Measurements from ENCODE around the gene ACE. TPM values are rescaled to one million over a fixed set of nuclear protein-coding genes. Genes with fewer than 3 reads are reported as not detected.

The ACE gene
- total RNA-seq, 1 experiment from 2014 or later = 9.1 TPM

DNA sequence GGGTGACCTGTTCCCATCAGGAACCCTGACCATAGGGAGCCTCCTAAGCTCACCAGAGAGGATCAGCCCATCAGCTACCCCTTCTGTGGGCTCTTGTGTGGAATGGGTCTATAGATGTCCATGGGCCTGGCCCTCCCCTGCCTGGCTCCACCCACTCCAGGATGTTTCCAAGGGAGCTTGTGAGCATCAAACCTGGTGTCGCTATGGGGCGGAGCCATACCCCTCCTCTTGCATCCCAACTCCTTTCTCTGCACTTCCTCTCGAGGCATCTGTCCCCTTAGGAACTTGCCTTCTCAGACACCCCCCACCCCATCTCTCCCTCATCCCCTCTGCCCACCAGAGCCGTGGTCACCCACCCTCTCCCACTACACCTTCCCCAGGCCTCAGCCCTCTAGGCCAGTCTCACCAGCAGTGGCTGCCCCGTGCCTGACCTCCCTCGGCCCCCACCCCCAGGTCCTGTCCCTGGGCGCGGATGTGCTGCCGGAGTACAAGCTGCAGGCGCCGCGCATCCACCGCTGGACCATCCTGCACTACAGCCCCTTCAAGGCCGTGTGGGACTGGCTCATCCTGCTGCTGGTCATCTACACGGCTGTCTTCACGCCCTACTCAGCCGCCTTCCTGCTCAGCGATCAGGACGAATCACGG lies 56.7 kb downstream of the ACE start:
- Histone ChIP-seq H3K9me3 (ENCODE audit: low read length) (no peaks in the 10 kb centered on the region), H3K9me2 (replicated peaks; ENCODE audit: low read length) (no peaks in the 10 kb centered on the region), H3F3A (ENCODE audit: low read length, unreplicated experiment) (no peaks in the 10 kb centered on the region), H4K20me1 (ENCODE audit: low read length) (no peaks in the 10 kb centered on the region), H3K27me3 (ENCODE audit: low read length) (no peaks in the 10 kb centered on the region; the same call in 1 of the 2 replicates), H3K4me1 (ENCODE audit: insufficient read depth, low read length) (no peaks in the 10 kb centered on the region), H3K79me2 (ENCODE audit: low read length) (no peaks in the 10 kb centered on the region), H3K36me3 (ENCODE audit: low read depth, low read length) (no peaks in the 10 kb centered on the region), H3K4me3 (ENCODE audit: low read length) (no peak overlapping the region), H3K4me2 (ENCODE audit: low read length) (no peak overlapping the region), H3K9ac (ENCODE audit: low read length) (no peak overlapping the region), H3K27ac (ENCODE audit: low read length) (no peak overlapping the region), H2AFZ (ENCODE audit: low read length) (no peak overlapping the region)
- ChIA-PET CTCF (no interaction called here), POLR2A (ENCODE audit: unreplicated experiment) (no interaction called here)
- BruUV-seq (replicated peaks) = no TSS peak
- no peak for ATAC-seq
- intact Hi-C loops (cut with micrococcal nuclease) = no loop called here
- no peak for DNase-seq
- TF ChIP-seq EZH2 (IDR thresholded peaks at IDR 0.05; ENCODE audit: low read length, unreplicated experiment) (no peak), EZH2phosphoT487 (IDR thresholded peaks at IDR 0.05; ENCODE audit: borderline replicate concordance, low read length) (no peak)
- TF ChIP-seq, protein P1, sequence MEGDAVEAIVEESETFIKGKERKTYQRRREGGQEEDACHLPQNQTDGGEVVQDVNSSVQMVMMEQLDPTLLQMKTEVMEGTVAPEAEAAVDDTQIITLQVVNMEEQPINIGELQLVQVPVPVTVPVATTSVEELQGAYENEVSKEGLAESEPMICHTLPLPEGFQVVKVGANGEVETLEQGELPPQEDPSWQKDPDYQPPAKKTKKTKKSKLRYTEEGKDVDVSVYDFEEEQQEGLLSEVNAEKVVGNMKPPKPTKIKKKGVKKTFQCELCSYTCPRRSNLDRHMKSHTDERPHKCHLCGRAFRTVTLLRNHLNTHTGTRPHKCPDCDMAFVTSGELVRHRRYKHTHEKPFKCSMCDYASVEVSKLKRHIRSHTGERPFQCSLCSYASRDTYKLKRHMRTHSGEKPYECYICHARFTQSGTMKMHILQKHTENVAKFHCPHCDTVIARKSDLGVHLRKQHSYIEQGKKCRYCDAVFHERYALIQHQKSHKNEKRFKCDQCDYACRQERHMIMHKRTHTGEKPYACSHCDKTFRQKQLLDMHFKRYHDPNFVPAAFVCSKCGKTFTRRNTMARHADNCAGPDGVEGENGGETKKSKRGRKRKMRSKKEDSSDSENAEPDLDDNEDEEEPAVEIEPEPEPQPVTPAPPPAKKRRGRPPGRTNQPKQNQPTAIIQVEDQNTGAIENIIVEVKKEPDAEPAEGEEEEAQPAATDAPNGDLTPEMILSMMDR (conservative IDR thresholded peaks at IDR 0.05; ENCODE audit: low read depth, low read length) = no peak

DNA sequence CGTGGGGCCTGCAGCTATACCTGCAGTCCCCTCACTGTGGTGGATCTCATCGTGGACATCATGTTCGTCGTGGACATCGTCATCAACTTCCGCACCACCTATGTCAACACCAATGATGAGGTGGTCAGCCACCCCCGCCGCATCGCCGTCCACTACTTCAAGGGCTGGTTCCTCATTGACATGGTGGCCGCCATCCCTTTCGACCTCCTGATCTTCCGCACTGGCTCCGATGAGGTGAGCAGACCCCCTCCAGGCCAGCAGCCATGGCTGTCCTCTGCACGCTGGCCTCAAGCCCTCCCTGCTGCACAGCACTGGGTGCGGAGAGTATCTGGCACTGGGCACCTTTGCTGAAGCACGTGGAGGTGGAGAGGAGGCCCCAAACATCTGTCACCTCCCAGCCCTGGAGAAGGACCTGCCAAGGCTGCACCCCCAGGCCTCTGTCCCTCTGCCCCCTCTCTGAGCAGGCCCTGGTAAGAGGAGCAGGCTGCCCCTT lies 57.3 kb downstream of the ACE start:
- ChIA-PET POLR2A (ENCODE audit: unreplicated experiment) (no interaction called here), CTCF (no interaction called here)
- H3K27ac ChIP-seq (ENCODE audit: low read length) = no peak overlapping the region
- DNase-seq = no peak
- no peak overlapping the region for H2AFZ ChIP-seq (ENCODE audit: low read length)
- H3K9me2 ChIP-seq (replicated peaks; ENCODE audit: low read length) = no peaks in the 10 kb centered on the region
- intact Hi-C loops (cut with micrococcal nuclease) = no loop called here
- no peaks in the 10 kb centered on the region for H3F3A ChIP-seq (ENCODE audit: low read length, unreplicated experiment)
- no peak overlapping the region for H3K4me2 ChIP-seq (ENCODE audit: low read length)
- H3K9me3 ChIP-seq (ENCODE audit: low read length) = no peaks in the 10 kb centered on the region
- H3K27me3 ChIP-seq (ENCODE audit: low read length) = no peaks in the 10 kb centered on the region; the same call in 1 of the 2 replicates
- H3K79me2 ChIP-seq (ENCODE audit: low read length) = no peaks in the 10 kb centered on the region
- TF ChIP-seq, protein P1 (conservative IDR thresholded peaks at IDR 0.05; ENCODE audit: low read depth, low read length) = no peak
- TF ChIP-seq EZH2 (IDR thresholded peaks at IDR 0.05; ENCODE audit: low read length, unreplicated experiment) = no peak
- no peaks in the 10 kb centered on the region for H4K20me1 ChIP-seq (ENCODE audit: low read length)
- no peak overlapping the region for H3K9ac ChIP-seq (ENCODE audit: low read length)
- no peaks in the 10 kb centered on the region for H3K36me3 ChIP-seq (ENCODE audit: low read depth, low read length)
- no peaks in the 10 kb centered on the region for H3K4me1 ChIP-seq (ENCODE audit: insufficient read depth, low read length)
- BruUV-seq (replicated peaks) = no TSS peak
- no peak overlapping the region for H3K4me3 ChIP-seq (ENCODE audit: low read length)
- ATAC-seq = no peak

DNA sequence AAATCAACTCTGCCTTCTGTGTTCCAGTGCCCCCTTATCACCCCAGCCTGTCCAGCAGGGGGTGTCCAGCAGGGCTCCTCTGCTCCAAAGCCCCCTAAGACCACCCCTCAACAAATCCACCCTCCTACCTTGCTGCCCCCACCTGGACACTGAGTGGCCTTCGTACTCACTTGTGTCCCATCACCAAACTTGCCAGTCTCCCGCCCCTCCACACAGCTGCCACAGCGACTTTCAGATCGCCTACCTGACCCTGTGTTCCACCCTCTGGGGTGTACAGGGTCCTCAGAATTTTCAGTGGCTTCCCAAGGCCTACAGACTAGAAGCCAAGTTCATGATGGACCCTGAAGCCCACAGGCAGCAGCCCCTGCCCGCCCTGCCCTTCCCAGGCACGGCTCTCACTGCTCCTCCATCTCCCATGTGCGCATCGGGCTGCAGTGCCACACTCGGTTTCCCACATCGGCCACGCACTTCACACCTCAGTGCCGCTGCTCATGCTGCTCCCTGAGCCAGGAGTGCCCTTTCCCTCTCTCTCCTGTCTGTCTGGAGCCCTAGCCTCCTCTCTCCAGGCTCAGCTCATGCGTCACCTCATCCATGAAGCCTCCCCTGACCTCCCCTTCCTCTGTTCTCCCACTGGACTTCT lies 58.1 kb downstream of the ACE start:
- Histone ChIP-seq H3K79me2 (ENCODE audit: low read length) (no peaks in the 10 kb centered on the region), H3K27ac (ENCODE audit: low read length) (no peak overlapping the region), H3K9ac (ENCODE audit: low read length) (no peak overlapping the region), H3K27me3 (ENCODE audit: low read length) (no peaks in the 10 kb centered on the region; the same call in 1 of the 2 replicates), H3K36me3 (ENCODE audit: low read depth, low read length) (no peaks in the 10 kb centered on the region), H3K9me3 (ENCODE audit: low read length) (no peaks in the 10 kb centered on the region), H3F3A (ENCODE audit: low read length, unreplicated experiment) (no peaks in the 10 kb centered on the region), H3K4me1 (ENCODE audit: insufficient read depth, low read length) (no peaks in the 10 kb centered on the region), H4K20me1 (ENCODE audit: low read length) (no peaks in the 10 kb centered on the region), H3K4me2 (ENCODE audit: low read length) (no peak overlapping the region), H2AFZ (ENCODE audit: low read length) (no peak overlapping the region), H3K4me3 (ENCODE audit: low read length) (no peak overlapping the region), H3K9me2 (replicated peaks; ENCODE audit: low read length) (no peaks in the 10 kb centered on the region)
- POLR2A ChIA-PET (ENCODE audit: unreplicated experiment) = no interaction called here
- ATAC-seq = no peak
- DNase-seq = no peak
- no TSS peak for BruUV-seq (replicated peaks)
- intact Hi-C loops (cut with micrococcal nuclease) = no loop called here
- CTCF ChIA-PET = no interaction called here
- TF ChIP-seq, protein P1 (conservative IDR thresholded peaks at IDR 0.05; ENCODE audit: low read depth, low read length) = no peak

Measured in PC-3 (cell line).